ENCODE results near the gene ARHGAP26. TPM values are rescaled to one million over a fixed set of nuclear protein-coding genes. Genes with fewer than 3 reads are reported as not detected.

Gene ARHGAP26
- total RNA-seq, 1 experiment from 2014 or later: 34.5 TPM

DNA sequence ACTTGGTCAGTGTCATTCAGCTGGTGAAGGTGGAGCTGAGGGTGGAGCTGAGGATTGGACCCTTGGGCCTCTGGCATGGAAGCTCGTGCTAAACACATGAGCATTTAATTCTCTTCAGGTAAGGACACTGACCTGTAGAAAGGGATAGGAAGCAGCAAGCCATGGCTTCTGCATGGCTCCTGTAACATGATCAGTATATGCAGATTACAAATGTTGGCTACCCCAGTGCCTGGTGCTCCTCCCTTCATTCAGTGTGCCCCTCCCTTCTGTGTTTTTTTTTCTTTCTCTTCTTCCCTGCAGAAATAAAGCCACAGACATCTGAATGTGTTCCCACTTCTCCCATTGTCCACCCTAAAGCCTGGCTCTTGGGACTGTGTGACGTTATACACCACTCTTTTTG is 52.9 kb downstream of the ARHGAP26 start:
- H3K4me1 ChIP-seq (ENCODE audit: control insufficient read depth in 1 of 2, insufficient read depth in 2 of 2, low read length in 2 of 2): peaks cover 91 to 100% of the 10 kb centered on the region in 2 experiments
- H3K9ac ChIP-seq (ENCODE audit: low read length): peak overlapping the region; percentile 27
- no peaks in the 10 kb centered on the region for H4K20me1 ChIP-seq (ENCODE audit: insufficient read depth)
- H3K36me3 ChIP-seq (ENCODE audit: control insufficient read depth in 1 of 2, insufficient read depth in 2 of 2, low read length in 2 of 2): no peaks in the 10 kb centered on the region
- H3K4me2 ChIP-seq (ENCODE audit: low read length): peak overlapping the region; percentile 84
- peak overlapping the region in 1 of 2 experiments; percentile 3; a peak in 1 of 4 replicates for H3K4me3 ChIP-seq (replicated peaks in 1 of 2; ENCODE audit: low read depth in 1 of 2, low read length in 2 of 2)
- no peak for ATAC-seq
- CTCF ChIA-PET: no interaction called here
- no peak for TF ChIP-seq SIN3A (IDR thresholded peaks at IDR 0.05; ENCODE audit: low read depth)
- no peak for TF ChIP-seq POLR2AphosphoS5 (IDR thresholded peaks at IDR 0.05; ENCODE audit: low read depth, low read length)
- TF ChIP-seq ELF1 (IDR thresholded peaks at IDR 0.05; ENCODE audit: borderline replicate concordance, low read depth): no peak
- no peak for TF ChIP-seq ZFX (IDR thresholded peaks at IDR 0.05)
- TF ChIP-seq, protein P1, sequence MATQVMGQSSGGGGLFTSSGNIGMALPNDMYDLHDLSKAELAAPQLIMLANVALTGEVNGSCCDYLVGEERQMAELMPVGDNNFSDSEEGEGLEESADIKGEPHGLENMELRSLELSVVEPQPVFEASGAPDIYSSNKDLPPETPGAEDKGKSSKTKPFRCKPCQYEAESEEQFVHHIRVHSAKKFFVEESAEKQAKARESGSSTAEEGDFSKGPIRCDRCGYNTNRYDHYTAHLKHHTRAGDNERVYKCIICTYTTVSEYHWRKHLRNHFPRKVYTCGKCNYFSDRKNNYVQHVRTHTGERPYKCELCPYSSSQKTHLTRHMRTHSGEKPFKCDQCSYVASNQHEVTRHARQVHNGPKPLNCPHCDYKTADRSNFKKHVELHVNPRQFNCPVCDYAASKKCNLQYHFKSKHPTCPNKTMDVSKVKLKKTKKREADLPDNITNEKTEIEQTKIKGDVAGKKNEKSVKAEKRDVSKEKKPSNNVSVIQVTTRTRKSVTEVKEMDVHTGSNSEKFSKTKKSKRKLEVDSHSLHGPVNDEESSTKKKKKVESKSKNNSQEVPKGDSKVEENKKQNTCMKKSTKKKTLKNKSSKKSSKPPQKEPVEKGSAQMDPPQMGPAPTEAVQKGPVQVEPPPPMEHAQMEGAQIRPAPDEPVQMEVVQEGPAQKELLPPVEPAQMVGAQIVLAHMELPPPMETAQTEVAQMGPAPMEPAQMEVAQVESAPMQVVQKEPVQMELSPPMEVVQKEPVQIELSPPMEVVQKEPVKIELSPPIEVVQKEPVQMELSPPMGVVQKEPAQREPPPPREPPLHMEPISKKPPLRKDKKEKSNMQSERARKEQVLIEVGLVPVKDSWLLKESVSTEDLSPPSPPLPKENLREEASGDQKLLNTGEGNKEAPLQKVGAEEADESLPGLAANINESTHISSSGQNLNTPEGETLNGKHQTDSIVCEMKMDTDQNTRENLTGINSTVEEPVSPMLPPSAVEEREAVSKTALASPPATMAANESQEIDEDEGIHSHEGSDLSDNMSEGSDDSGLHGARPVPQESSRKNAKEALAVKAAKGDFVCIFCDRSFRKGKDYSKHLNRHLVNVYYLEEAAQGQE (IDR thresholded peaks at IDR 0.05; ENCODE audit: low read depth): no peak
- TF ChIP-seq, protein P2, sequence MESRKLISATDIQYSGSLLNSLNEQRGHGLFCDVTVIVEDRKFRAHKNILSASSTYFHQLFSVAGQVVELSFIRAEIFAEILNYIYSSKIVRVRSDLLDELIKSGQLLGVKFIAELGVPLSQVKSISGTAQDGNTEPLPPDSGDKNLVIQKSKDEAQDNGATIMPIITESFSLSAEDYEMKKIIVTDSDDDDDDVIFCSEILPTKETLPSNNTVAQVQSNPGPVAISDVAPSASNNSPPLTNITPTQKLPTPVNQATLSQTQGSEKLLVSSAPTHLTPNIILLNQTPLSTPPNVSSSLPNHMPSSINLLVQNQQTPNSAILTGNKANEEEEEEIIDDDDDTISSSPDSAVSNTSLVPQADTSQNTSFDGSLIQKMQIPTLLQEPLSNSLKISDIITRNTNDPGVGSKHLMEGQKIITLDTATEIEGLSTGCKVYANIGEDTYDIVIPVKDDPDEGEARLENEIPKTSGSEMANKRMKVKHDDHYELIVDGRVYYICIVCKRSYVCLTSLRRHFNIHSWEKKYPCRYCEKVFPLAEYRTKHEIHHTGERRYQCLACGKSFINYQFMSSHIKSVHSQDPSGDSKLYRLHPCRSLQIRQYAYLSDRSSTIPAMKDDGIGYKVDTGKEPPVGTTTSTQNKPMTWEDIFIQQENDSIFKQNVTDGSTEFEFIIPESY (IDR thresholded peaks at IDR 0.05; ENCODE audit: extremely low read depth, insufficient replicate concordance, low read length): no peak
- TF ChIP-seq SRF (IDR thresholded peaks at IDR 0.05; ENCODE audit: low read depth): no peak
- TF ChIP-seq, protein P3, sequence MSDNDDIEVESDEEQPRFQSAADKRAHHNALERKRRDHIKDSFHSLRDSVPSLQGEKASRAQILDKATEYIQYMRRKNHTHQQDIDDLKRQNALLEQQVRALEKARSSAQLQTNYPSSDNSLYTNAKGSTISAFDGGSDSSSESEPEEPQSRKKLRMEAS (IDR thresholded peaks at IDR 0.05): no peak
- TF ChIP-seq, protein P4, sequence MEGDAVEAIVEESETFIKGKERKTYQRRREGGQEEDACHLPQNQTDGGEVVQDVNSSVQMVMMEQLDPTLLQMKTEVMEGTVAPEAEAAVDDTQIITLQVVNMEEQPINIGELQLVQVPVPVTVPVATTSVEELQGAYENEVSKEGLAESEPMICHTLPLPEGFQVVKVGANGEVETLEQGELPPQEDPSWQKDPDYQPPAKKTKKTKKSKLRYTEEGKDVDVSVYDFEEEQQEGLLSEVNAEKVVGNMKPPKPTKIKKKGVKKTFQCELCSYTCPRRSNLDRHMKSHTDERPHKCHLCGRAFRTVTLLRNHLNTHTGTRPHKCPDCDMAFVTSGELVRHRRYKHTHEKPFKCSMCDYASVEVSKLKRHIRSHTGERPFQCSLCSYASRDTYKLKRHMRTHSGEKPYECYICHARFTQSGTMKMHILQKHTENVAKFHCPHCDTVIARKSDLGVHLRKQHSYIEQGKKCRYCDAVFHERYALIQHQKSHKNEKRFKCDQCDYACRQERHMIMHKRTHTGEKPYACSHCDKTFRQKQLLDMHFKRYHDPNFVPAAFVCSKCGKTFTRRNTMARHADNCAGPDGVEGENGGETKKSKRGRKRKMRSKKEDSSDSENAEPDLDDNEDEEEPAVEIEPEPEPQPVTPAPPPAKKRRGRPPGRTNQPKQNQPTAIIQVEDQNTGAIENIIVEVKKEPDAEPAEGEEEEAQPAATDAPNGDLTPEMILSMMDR (IDR thresholded peaks at IDR 0.05 in 2 of 3, conservative IDR thresholded peaks at IDR 0.05 in 1 of 3; ENCODE audit: borderline replicate concordance in 1 of 3, insufficient read depth in 1 of 3, low read depth in 2 of 3, low read length in 2 of 3): no peak
- TF ChIP-seq YY1 (IDR thresholded peaks at IDR 0.05; ENCODE audit: extremely low read depth, insufficient replicate concordance, low read depth, low read length): no peak
- TF ChIP-seq, protein P5, sequence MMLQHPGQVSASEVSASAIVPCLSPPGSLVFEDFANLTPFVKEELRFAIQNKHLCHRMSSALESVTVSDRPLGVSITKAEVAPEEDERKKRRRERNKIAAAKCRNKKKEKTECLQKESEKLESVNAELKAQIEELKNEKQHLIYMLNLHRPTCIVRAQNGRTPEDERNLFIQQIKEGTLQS (IDR thresholded peaks at IDR 0.05): no peak
- TF ChIP-seq EZH2phosphoT487 (IDR thresholded peaks at IDR 0.05; ENCODE audit: borderline replicate concordance): no peak
- no peak for TF ChIP-seq POLR2A (IDR thresholded peaks at IDR 0.05; ENCODE audit: borderline replicate concordance, extremely low read depth, insufficient read depth, insufficient read length)
- no peak for TF ChIP-seq FOSL1 (IDR thresholded peaks at IDR 0.05; ENCODE audit: low read depth)
- no peak for TF ChIP-seq CBX3 (IDR thresholded peaks at IDR 0.05; ENCODE audit: low read depth)
- TF ChIP-seq RAD21 (IDR thresholded peaks at IDR 0.05; ENCODE audit: low read depth): no peak
- no peak for TF ChIP-seq EZH2 (IDR thresholded peaks at IDR 0.05)
- TF ChIP-seq TCF7L2 (IDR thresholded peaks at IDR 0.05; ENCODE audit: borderline replicate concordance, extremely low read depth, insufficient read depth, insufficient read length): no peak
- no peaks in the 10 kb centered on the region for H3K9me2 ChIP-seq (ENCODE audit: insufficient read depth)
- BruUV-seq (replicated peaks): no TSS peak
- intact Hi-C loops (cut with micrococcal nuclease): no loop called here
- peak overlapping the region; percentile 89 for H3K27ac ChIP-seq (ENCODE audit: low read depth, low read length)
- no peaks in the 10 kb centered on the region for H3K9me3 ChIP-seq (ENCODE audit: control insufficient read depth in 1 of 2, insufficient read depth in 1 of 2, low read depth in 1 of 2, low read length in 2 of 2)
- POLR2A ChIA-PET: no interaction called here
- H2AFZ ChIP-seq (ENCODE audit: low read depth, low read length, poor library complexity, severe bottlenecking): no peak overlapping the region
- DNase-seq (ENCODE audit: low read depth, low spot score): no peak
- peaks cover 34% of the 10 kb centered on the region for H3K79me2 ChIP-seq (ENCODE audit: insufficient read depth, low read length)
- RAD21 ChIA-PET (ENCODE audit: low non-redundant PET in 1 of 2, low total read pairs in 2 of 2, uncharacterized antibody in 2 of 2, unreplicated experiment in 2 of 2): no interaction called here
- H3K27me3 ChIP-seq (ENCODE audit: insufficient read depth, low read length): no peaks in the 10 kb centered on the region
